Measurements from ENCODE around the gene PKNOX2.

Gene PKNOX2

GRCh38 chr11:125401746-125402145 is 237.2 kb downstream of the PKNOX2 start:
- no peak for DNase-seq (ENCODE audit: low read depth in 3 of 3, low spot score in 1 of 3)

GRCh38 chr11:125402435-125402834 is 237.9 kb downstream of the PKNOX2 start:
- DNase-seq (ENCODE audit: low read depth in 3 of 3, low spot score in 1 of 3): no peak

- DNase-seq (ENCODE audit: low read depth in 3 of 3, low spot score in 1 of 3): no peak
Measured at GRCh38 chr11:125404157-125404810, 239.7 kb downstream of the PKNOX2 start.

- peak; percentile 11 to 60 (median 28) for DNase-seq (ENCODE audit: low read depth in 3 of 3, low spot score in 1 of 3)
Measured at GRCh38 chr11:125404811-125405790, 240.6 kb downstream of the PKNOX2 start.

- DNase-seq (ENCODE audit: low read depth in 3 of 3, low spot score in 1 of 3): no peak
Measured at GRCh38 chr11:125407046-125407445, 242.5 kb downstream of the PKNOX2 start.

- DNase-seq (ENCODE audit: low read depth in 3 of 3, low spot score in 1 of 3): no peak
Measured at GRCh38 chr11:125408311-125408711, 243.8 kb downstream of the PKNOX2 start.

GRCh38 chr11:125410091-125410490 is 245.5 kb downstream of the PKNOX2 start:
- no peak for DNase-seq (ENCODE audit: low read depth in 3 of 3, low spot score in 1 of 3)

- DNase-seq (ENCODE audit: low read depth in 3 of 3, low spot score in 1 of 3): no peak
Measured at GRCh38 chr11:125412177-125412496, 247.6 kb downstream of the PKNOX2 start.

- no peak for DNase-seq (ENCODE audit: low read depth in 3 of 3, low spot score in 1 of 3)
Measured at GRCh38 chr11:125412509-125412908, 248.0 kb downstream of the PKNOX2 start.

- DNase-seq (ENCODE audit: low read depth in 3 of 3, low spot score in 1 of 3): no peak
Measured at GRCh38 chr11:125413226-125413625, 248.7 kb downstream of the PKNOX2 start.

GRCh38 chr11:125414121-125414520 is 249.6 kb downstream of the PKNOX2 start:
- no peak for DNase-seq (ENCODE audit: low read depth in 3 of 3, low spot score in 1 of 3)

GRCh38 chr11:125416981-125417935 is 252.7 kb downstream of the PKNOX2 start:
- no peak for DNase-seq (ENCODE audit: low read depth in 3 of 3, low spot score in 1 of 3)

- no peak for DNase-seq (ENCODE audit: low read depth in 3 of 3, low spot score in 1 of 3)
Measured at GRCh38 chr11:125418396-125418795, 253.8 kb downstream of the PKNOX2 start.

GRCh38 chr11:125422681-125423080 is 258.1 kb downstream of the PKNOX2 start:
- DNase-seq (ENCODE audit: low read depth in 3 of 3, low spot score in 1 of 3): no peak

- no peak for DNase-seq (ENCODE audit: low read depth in 3 of 3, low spot score in 1 of 3)
Measured at GRCh38 chr11:125423247-125423849, 258.8 kb downstream of the PKNOX2 start.

- DNase-seq (ENCODE audit: low read depth in 3 of 3, low spot score in 1 of 3): no peak
Measured at GRCh38 chr11:125425601-125426000, 261.1 kb downstream of the PKNOX2 start.

GRCh38 chr11:125426818-125427528 is 262.4 kb downstream of the PKNOX2 start:
- DNase-seq (ENCODE audit: low read depth in 3 of 3, low spot score in 1 of 3): no peak

GRCh38 chr11:125428486-125429173 is 264.1 kb downstream of the PKNOX2 start:
- DNase-seq (ENCODE audit: low read depth in 3 of 3, low spot score in 1 of 3): no peak

GRCh38 chr11:125429174-125429707 is 264.7 kb downstream of the PKNOX2 start:
- DNase-seq (ENCODE audit: low read depth in 3 of 3, low spot score in 1 of 3): peak in 1 of 3 donors; percentile 12

Data from stimulated activated CD4-positive, alpha-beta T cell treated with anti-CD3 and anti-CD28 coated beads, TNF-alpha, amount 100 ng/mL, for 1 hour (primary cell).